Uterus (tissue), 4 donors: ENCODE measurements around the gene R3HCC1L. TPM values are rescaled to one million over a fixed set of nuclear protein-coding genes. Genes with fewer than 3 reads are reported as not detected.

Experiments used
- DNase-seq, 2 donors: peaks; one replicate each; pipeline ENCODE4 v3.0.0-alpha.2; 2019 to 2020
- H3K27ac ChIP-seq, 2 donors: fragments of 200-600 bp; sonication (generic); 1 replicate in 1 of 2; 2 replicates in 1 of 2; pipeline ENCODE4 v1.5.1; 2016 to 2018
- H3K27me3 ChIP-seq, 2 donors: fragments of 200-600 bp; sonication (generic); one replicate each; pipeline ENCODE4 v1.5.1; 2018 to 2019; ENCODE audit warnings: control low read depth in 1 of 2
- H3K36me3 ChIP-seq, 2 donors: fragments of 200-600 bp; sonication (generic); one replicate each; pipeline ENCODE4 v1.5.1; 2019; ENCODE audit warnings: control low read depth in 1 of 2
- H3K4me1 ChIP-seq, 2 donors: fragments of 200-600 bp; sonication (generic); one replicate each; pipeline ENCODE4 v1.5.1; 2018 to 2019; ENCODE audit warnings: control low read depth in 1 of 2
- H3K4me3 ChIP-seq, 2 donors: fragments of 200-600 bp; sonication (generic); 1 replicate in 1 of 2; 2 replicates in 1 of 2; pipeline ENCODE4 v1.5.1; 2018 to 2019; ENCODE audit warnings: mild to moderate bottlenecking in 1 of 2
- H3K9me3 ChIP-seq, 2 donors: fragments of 200-600 bp; sonication (generic); one replicate each; pipeline ENCODE4 v1.5.1; 2019; ENCODE audit warnings: control low read depth in 1 of 2
- POLR2A ChIP-seq, 2 donors: fragments of 450-650 bp; IDR thresholded peaks; one replicate each; pipeline ENCODE4 v1.6.1; 2016; ENCODE audit warnings: antibody characterized with exemption in 2 of 2, mild to moderate bottlenecking in 1 of 2, moderate library complexity in 1 of 2
- intact Hi-C: fragments of 100-400 bp; cut with DNase I; formaldehyde crosslinking; loops from one replicate; pipeline ENCODE4 v1.15.1; 2023; ENCODE audit warnings: low total_unique reads
- total RNA-seq, 4 donors: library from RNA; depleted of rRNA in 3 of 4; stranded (reverse); fragments of >200 nt in 3 of 4; gene quantifications; one replicate each; pipeline versions ENCODE4 v1.1.0 to v1.2.4, GENCODE V29; 2014 to 2023
- TF ChIP-seq, protein P1 (sequence below), 4 experiments: fragments of 200-600 bp in 2 of 4; fragments of 450-650 bp in 2 of 4; sonication (generic) in 2 of 4; IDR thresholded peaks; one replicate each; pipeline ENCODE4 v1.5.1; 2016 to 2019; ENCODE audit warnings: antibody characterized with exemption in 4 of 4, mild to moderate bottlenecking in 2 of 4, moderate library complexity in 1 of 4
- donor health status: DM: yes; HTN: yes; CAD: no.

Gene R3HCC1L
- total RNA-seq, 4 donors from 2014 or later: 5.9 to 23.4 (median 10.8) TPM

DNA sequence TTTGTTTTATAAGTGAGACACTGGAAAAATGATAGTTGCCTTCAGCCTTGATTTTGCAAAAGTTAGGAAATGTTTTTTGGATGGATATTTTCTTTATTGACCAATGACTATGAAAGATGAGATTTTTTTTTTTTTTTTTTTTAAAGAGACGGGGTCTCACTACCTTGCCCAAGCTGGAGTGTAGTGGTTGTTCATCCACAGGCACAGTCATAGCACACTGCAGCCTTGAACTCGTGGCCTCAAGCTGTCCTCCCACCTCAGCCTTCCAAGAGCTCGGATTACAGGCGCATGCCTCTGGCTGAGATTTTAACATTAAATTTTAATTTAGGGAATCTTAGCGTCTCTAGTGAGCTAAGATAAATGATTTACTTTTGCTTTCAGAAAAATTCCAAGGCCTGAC is 67.3 kb downstream of the R3HCC1L start:
- H3K27me3 ChIP-seq: no peaks in the 10 kb centered on the region
- no peak for DNase-seq
- intact Hi-C loops: no loop called here
- H3K4me1 ChIP-seq: no peaks in the 10 kb centered on the region
- H3K4me3 ChIP-seq: no peak overlapping the region
- no peak overlapping the region for H3K27ac ChIP-seq
- TF ChIP-seq, protein P1, sequence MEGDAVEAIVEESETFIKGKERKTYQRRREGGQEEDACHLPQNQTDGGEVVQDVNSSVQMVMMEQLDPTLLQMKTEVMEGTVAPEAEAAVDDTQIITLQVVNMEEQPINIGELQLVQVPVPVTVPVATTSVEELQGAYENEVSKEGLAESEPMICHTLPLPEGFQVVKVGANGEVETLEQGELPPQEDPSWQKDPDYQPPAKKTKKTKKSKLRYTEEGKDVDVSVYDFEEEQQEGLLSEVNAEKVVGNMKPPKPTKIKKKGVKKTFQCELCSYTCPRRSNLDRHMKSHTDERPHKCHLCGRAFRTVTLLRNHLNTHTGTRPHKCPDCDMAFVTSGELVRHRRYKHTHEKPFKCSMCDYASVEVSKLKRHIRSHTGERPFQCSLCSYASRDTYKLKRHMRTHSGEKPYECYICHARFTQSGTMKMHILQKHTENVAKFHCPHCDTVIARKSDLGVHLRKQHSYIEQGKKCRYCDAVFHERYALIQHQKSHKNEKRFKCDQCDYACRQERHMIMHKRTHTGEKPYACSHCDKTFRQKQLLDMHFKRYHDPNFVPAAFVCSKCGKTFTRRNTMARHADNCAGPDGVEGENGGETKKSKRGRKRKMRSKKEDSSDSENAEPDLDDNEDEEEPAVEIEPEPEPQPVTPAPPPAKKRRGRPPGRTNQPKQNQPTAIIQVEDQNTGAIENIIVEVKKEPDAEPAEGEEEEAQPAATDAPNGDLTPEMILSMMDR (IDR thresholded peaks at IDR 0.05): no peak
- no peak for TF ChIP-seq POLR2A (IDR thresholded peaks at IDR 0.05)
- H3K9me3 ChIP-seq: no peaks in the 10 kb centered on the region
- no peaks in the 10 kb centered on the region for H3K36me3 ChIP-seq

DNA sequence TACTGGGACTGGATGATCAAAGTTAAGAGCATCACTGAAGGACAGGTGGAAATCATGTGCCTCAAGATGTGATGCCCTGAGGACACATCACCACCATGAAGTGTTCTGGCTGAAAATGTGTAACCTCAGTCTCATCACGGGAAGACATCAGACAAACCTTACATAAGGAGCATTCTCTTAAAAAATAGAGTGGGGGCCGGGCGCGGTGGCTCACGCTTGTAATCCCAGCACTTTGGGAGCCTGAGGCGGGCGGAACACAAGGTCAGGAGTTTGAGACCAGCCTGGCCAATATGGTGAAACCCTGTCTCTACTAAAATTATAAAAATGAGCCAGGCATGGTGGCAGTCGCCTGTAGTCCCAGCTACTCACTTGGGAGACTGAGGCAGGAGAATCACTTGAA is 67.9 kb downstream of the R3HCC1L start:
- TF ChIP-seq POLR2A (IDR thresholded peaks at IDR 0.05): no peak
- TF ChIP-seq, protein P1 (IDR thresholded peaks at IDR 0.05): no peak
- Histone ChIP-seq H3K36me3 (no peaks in the 10 kb centered on the region), H3K9me3 (no peaks in the 10 kb centered on the region), H3K27me3 (no peaks in the 10 kb centered on the region), H3K27ac (no peak overlapping the region), H3K4me1 (no peaks in the 10 kb centered on the region), H3K4me3 (no peak overlapping the region)
- no peak for DNase-seq
- intact Hi-C loops: no loop called here

DNA sequence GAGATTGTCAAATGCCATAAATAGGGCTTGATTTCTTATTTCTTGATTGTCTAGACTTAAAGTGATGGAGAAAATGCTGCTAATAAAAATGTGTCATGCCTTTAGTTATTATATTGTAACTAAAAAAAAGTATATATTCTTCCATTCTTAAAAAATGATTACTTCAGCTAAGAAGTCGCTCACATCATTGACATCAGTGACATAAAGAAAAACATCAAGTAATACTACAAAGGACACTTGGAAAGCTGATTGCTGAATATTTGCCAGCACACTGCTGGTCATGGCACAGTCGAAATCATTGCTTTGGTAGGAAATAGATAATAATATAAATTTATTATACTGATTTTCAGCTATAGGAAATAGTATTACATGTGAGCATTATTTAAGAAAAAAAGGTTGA is 70.9 kb downstream of the R3HCC1L start:
- H3K4me1 ChIP-seq: no peaks in the 10 kb centered on the region
- intact Hi-C loops: no loop called here
- no peak overlapping the region for H3K4me3 ChIP-seq
- no peaks in the 10 kb centered on the region for H3K27me3 ChIP-seq
- H3K9me3 ChIP-seq: no peaks in the 10 kb centered on the region
- TF ChIP-seq, protein P1 (IDR thresholded peaks at IDR 0.05): no peak
- TF ChIP-seq POLR2A (IDR thresholded peaks at IDR 0.05): no peak
- DNase-seq: no peak
- no peak overlapping the region for H3K27ac ChIP-seq
- H3K36me3 ChIP-seq: no peaks in the 10 kb centered on the region

DNA sequence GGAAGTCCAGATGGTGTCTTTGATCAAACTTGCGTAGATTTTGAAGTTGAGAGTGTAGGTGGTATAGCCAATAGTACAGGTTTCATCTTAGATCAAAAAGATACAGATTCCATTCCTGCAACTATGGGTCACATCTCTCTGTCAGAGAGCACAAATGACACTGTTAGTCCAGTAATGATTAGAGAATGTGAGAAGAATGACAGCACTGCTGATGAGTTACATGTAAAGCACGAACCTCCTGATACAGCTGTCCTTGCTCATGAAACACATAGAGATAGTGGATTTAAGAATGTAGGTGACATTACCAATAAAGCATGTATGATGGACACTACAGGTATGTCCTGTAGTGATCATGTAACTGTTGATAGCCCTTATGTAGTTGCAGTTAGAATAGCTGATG is 74.5 kb downstream of the R3HCC1L start:
- no peak overlapping the region for H3K27ac ChIP-seq
- intact Hi-C loops: no loop called here
- no peak for DNase-seq
- no peaks in the 10 kb centered on the region for H3K9me3 ChIP-seq
- no peaks in the 10 kb centered on the region for H3K27me3 ChIP-seq
- H3K4me3 ChIP-seq: no peak overlapping the region
- H3K4me1 ChIP-seq: no peaks in the 10 kb centered on the region
- TF ChIP-seq, protein P1 (IDR thresholded peaks at IDR 0.05): no peak
- TF ChIP-seq POLR2A (IDR thresholded peaks at IDR 0.05): no peak
- H3K36me3 ChIP-seq: no peaks in the 10 kb centered on the region

DNA sequence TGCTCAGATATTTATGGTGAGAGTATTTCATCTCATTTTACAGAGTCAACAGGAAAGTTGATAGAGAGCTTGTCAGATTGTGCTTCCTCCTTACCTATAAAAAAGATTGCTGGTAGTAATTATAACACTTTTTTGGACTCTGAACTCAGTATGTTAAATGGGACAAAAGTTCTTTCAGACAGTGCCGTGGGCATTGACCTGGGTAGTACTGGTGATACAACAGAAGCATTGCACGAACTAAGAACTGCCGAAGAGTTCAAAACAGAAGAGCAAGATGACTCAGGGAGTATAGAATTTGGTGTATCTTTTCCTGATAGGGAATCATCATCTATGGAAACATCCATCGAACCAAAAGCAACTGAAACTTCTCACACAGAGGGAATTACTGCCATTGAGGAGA is 75.0 kb downstream of the R3HCC1L start:
- TF ChIP-seq POLR2A (IDR thresholded peaks at IDR 0.05): no peak
- TF ChIP-seq, protein P1 (IDR thresholded peaks at IDR 0.05): no peak
- Histone ChIP-seq H3K27ac (no peak overlapping the region), H3K27me3 (no peaks in the 10 kb centered on the region), H3K4me3 (no peak overlapping the region), H3K9me3 (no peaks in the 10 kb centered on the region), H3K4me1 (no peaks in the 10 kb centered on the region), H3K36me3 (no peaks in the 10 kb centered on the region)
- intact Hi-C loops: no loop called here
- DNase-seq: no peak
